IPS DF 4.7 (cell line): Measurements from ENCODE around the gene ADAM23.

ENCODE experiments used
- DNase-seq: peaks from one replicate; pipeline ENCODE4 v3.0.0-alpha.2; 2013; ENCODE audit warnings: low spot score; ENCODE audit errors: extremely low read depth

The ADAM23 gene

DNA sequence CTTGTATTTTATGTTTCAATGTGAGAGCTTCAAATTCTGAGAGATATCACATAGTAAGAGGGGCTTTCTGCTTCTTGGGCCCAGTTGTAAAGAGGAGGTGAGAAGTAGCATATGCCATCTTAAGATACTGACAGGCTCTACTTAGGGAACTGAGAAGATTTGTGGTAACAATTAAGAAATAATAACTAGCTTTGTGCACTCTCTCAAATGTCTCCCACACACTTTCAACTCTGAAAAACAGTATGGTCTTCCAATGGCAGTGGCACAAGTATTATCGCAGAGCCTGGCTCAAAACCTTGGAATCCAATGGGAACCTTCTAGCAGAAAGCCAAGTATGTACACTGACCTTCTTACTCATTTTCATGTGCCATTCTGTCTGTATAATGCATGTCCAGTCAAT is 118.6 kb downstream of the ADAM23 start:
- DNase-seq: no peak

DNA sequence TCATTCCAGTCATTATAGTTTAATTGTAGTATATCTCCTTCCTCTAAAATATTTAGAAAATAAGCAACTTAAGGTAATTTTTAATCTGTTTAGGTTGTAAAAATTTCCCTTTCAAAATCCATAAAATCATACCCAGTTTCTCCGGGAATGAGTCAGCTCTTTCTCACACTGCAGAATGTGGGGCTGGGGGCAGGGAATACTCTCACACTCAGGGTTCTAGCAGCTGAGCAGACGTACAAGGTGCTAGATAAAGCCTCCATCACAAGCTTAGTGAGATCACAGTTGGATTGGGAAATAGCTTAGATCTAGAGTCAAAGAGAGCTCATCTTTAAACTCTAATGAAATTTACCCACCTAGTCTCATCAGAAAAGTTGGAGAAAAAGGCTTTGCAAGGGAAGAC is 119.0 kb downstream of the ADAM23 start:
- DNase-seq: no peak

DNA sequence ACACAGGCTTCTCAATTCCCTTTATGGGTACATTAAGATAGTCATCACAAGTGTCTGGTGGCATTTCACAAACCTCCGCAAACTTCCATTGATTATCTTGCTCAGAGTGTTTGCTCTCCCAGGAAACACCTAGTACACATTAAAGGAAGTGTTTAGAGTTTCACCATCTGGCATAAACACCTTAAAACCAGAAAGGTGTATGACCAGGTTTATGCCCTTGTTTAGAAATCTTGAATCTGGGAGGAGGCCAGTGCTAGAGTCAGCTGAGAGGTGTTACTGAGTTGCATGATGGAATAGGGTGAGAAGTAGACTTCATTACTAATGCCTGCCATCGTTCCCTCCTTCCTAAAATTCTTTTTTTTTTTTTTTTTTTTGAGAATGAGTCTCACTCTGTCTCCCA is 120.0 kb downstream of the ADAM23 start:
- DNase-seq: no peak

DNA sequence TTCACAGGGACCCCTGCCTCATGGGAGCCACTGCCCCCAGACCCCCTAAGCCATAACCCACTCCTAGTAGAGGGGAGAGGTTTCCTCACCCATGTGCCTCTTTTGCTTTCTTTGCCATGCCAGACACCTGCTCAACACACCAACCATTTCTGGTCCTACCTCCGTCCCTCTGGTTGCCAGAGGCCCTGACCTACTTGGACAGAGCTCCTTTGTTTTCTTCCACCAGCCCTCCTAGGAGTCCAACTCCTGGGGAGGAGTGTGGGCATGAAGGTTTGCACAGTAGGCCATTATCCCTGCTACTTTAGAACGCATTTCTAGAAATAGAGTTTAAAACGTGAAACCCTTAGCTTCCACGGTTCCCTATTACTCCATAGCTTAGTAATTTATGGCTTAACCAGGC is 122.3 kb downstream of the ADAM23 start:
- no peak for DNase-seq

DNA sequence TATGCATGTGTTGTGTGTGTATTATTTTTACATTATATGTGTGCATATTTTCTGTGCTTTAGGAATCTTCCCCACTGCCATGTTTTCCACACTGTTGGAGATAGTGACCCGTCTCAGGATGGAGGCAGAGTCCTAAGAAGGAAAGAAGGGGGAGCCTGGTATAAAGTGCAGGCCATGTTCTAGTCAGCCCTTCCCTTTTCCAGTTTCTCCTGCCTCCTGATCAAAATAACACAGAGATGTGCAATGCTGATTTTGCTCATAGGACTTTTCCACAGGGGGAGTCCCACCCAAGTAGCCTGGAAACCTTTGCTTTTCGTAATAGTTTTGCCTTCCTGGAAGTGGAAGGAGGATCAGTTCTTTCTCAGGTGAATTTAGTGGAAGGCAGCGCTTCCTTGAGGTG is 126.1 kb downstream of the ADAM23 start:
- DNase-seq: no peak

DNA sequence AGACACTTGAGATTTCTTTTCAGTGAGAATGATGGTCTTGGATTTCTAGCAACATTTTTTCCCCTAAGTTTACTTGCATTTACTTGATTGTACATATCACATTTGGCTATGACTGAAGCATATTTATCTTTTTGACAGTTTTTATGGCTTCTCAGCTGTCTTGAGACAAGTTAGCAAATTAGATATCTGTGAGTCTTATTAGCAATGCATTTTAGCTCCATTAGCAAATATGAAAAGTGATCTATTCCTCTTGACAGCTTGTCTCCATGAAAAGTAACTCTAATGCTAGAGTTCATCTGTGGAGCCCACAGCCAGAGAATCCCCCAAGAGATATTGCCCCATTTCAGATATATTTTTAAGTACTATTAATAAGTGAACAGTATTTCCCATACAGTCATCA is 126.9 kb downstream of the ADAM23 start:
- no peak for DNase-seq

DNA sequence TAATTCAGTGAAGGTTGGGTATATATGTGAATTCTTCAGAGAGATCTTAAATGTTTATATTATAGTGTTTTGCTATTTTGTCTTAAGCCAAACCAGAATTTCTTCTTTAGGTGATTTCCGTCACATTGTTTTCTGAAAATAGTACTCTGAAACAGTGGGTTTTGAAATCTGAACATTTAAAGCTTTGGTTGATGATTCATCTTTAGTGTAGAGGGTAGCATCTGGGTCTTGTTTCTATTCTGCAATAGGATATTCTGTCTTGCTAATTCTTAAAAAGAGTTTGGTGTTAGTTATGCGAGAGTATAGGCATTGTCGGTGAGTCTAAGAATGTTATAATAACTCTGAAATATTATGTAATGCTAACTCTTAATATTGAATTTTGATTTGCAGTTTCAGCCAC is 129.4 kb downstream of the ADAM23 start:
- DNase-seq: no peak

DNA sequence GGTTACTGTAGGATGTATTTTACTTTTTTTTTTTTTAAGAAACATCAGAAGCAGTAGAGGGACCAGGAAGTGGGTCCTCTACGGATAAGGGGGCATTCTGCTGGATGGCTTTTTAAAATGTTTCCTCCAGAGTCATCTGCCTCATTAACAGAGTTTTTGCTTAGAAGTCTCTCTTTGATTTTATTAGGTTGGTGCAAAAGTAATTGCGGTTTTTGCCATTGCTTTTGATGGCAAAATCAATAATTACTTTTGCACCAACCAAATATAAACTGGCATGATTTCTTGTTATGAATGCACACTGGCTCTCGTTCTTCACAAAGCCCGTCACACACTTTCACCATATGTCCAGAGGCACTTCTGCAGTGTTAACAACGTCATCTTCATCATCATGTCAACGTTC is 130.5 kb downstream of the ADAM23 start:
- no peak for DNase-seq

DNA sequence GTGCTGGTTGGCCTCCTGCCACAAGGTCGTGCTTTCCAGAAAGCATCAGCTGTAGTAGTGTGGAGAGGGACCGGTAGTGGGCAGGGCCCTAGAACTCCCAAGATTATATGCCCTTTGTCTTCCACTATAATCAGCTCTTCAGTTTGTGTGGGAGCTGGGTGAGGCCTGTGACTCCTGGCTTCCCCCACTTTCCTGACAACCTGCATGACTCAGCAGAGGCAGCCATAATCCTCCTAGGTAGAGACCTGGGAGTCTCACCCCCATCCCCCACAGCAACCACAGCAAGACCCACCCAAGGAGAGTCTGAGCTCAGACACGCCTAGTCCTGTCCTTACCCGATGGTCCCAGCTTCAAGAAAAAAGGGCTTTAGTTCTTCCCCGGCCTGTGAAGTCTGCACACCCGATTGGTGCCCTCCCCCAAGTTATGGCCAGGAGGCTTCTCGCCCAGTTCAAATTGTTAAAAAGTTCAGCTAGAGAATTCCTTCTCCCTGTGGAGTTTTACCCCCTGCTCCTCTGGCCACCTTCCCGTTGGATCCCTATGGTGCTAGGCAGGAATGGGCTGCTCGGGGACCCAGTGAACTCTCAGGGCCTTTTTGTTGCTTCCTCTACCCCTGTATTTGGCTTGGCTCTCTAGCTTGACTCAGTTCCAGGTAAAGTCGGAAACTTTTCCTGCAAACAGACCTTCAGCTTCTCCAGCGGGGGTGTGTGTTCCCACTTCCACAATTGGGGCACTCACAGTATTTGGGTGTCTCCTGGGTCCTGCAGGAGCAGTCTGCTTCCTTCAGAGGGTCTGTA is 141.2 kb downstream of the ADAM23 start:
- no peak for DNase-seq

DNA sequence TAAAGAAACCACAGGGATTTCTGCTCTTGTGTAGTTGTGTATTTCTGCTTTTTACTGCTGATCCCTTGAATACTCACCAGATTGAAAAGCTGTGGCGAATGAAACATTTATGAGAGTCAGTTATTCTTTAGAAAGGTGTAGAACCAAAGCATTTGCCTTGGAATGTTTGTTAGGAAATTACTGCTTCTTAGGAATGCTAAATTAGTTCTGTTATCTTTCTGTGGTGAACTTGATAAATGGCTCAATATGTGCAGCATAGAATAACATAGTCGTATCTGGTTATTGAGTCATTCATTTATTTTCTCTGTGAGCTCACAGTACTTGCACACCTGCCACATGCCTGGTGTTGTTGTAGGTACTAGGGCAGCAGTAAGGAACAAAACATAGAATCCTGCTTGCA is 142.0 kb downstream of the ADAM23 start:
- DNase-seq: no peak

DNA sequence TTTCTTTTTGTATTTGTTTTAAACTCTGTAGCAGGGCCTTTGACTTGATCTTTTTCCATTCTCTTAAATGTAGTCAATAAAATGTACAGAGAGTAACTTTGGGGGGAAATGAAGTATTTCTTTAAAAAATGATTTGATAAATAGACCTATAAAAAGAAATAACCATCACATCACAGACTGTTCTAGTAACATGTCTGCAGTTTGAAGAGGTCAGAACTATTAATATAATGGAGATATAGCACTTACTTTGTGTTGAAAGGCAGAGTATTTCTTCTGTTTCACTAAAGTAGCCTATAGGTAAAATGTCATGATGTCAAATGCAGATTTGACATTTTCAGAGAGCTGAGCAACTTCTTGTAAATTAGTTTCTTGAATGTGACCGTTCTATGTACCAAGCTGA is 143.3 kb downstream of the ADAM23 start:
- DNase-seq: no peak

DNA sequence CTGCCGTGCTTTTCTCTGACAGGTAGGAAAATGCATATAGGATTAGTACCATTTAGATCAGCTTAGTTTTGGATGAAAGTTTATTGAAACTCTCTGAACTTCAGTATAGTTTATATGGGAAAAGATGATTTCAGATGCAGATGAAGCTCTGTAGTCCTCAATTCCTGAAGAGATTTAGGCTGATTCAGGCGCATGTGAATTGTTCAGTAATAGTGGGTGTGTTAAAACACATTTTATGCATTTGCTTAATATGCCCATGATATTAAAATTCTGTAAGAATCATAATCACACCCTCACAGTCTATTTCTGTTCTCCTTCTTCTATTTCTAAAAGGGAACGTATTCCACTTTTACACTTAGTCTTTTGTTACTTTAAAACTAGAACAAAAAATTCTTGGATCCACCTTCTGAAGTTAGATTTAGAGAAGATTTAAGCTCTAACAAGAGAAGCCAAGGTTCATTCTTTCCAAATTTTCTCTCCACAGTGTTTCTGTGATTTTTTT is 154.4 kb downstream of the ADAM23 start:
- no peak for DNase-seq

DNA sequence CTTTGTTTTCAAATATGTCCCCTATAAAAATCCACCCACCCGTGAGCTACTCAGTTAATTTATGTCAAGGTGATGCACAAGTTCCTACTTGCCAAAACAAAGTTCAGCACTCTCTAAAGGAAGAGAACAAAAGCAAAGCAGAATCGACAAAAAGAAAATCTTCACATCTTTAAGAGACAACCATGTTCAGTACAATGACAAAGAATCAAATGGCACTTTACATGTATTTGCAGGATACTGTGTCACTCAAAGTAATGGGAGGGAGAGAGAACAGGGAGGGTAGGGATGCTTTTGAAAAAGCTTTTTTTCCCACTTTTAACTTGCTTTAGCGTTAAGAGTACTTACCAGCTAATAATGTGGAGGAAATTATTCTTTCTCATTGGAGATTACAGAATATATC is 159.9 kb downstream of the ADAM23 start:
- no peak for DNase-seq

DNA sequence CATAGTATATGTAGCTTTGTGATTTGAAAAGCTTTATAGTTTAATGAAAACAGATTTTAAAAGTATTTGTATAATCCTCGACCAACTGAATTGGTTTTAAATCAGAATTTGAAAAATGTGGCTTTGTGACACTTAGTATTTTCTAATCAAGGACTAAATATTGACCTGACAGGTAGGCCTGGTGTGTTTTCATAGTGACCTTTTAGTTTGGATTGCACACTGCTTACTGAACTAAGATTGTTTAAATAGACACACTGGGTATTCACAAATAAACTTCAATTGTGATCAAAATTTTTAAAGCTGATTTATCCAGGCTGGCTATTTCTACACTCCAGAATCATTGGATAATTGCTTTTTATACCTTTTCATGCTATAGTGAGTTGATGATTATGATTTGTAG is 167.1 kb downstream of the ADAM23 start:
- no peak for DNase-seq

DNA sequence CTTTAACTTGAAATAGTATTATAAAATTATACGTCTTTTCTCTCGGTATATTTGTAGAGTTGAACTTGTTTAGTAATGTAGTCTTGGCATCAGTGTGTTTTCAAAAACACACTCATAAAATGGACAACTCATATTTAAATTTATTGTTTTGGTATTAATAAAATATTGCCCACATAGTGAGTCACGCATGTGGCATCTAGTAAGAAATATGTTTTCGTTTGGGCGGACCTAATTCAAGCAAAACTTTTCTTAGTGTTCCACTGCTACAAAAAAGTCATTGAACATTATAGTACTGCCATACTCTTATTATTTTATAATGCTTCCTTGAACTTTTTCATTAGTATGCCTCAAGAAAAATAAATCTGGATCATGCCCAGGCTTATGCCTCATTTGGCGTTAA is 167.9 kb downstream of the ADAM23 start:
- no peak for DNase-seq

DNA sequence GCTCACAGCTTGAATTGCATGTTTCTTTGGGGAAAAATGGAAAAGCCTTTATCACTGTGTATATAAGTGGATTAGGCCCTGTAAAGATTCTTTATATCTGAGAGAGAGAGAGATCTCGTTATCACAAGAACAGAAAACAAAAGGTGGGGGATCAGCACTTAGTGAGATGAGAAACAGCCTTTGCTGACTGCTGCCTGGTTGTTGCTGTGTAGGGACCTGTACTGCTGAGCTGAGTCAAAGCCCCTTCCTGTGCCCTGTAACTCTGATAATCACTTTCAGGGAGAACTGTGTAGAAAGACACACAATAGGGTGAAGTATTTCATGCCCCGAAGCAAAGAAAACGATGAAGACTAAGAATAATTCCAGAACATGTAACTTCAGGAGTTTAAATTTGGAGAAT is 168.4 kb downstream of the ADAM23 start:
- no peak for DNase-seq

DNA sequence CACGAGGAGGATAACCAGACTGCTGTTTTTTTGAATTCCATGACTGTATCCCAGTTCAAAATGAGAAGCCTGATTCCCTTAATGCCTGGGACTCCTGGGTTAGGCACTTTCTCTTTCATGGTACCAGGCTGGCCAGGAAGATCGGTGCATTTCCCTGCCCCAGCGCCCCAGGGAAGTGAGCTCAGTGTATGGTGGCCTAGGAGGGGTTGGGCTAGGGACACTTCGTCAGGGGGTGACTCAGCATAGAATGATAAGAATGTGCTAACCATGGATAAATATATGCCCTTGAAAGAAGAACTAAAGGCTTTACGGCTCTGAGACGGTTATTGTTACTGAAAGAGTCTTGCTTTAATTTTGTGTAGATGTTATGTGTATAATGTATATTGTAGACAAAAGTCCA is 171.5 kb downstream of the ADAM23 start:
- DNase-seq: no peak

DNA sequence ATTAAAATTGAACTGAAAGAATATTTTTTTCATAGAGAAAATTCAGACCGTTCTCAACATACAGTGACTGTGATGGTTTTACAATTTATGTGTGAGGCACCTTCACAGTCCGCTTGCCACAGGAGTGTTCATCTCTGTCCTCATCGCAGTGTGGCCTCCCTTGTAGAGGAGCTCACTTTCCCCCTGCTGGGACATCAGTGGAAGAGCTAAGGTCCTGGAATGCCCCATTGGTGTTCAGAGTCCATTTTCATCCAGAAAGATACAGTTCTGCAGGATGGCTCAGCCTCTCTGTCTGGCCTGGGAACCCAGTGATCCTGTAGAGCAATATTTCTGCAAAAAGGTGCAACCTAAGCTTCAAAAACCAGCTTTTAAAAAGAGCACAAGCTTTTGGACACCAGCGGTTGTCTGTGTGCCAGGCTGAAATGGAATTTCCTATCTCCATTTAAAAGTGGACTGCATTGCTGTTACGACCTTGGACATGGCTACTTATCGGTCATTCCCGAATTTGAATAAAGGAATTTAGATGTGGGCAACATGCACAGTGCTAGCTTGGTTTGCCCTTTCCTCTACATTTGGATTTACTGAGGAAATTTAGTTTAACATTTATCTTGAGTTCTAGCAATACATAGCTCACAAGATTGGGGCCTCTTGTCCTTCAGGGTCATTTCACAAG is 172.2 kb downstream of the ADAM23 start:
- DNase-seq: no peak

DNA sequence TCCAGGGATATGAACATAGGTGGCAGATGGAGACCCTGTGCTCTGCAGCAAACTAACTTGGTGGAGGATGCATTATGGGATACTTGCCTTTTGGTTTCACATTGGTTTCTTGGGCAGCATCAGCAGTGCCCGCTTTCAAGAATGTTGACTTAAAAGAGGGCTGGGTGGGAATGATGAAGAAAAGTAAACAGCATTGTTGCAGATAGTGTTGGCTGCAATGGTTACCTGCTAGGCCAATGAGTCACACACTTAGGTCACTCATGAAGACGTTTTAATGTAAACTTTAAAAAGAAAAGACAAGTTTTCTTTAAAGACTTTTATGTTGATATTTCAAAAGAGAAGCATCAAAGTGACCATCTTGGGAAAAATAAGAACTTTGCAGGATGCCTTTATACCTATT is 172.8 kb downstream of the ADAM23 start:
- no peak for DNase-seq

DNA sequence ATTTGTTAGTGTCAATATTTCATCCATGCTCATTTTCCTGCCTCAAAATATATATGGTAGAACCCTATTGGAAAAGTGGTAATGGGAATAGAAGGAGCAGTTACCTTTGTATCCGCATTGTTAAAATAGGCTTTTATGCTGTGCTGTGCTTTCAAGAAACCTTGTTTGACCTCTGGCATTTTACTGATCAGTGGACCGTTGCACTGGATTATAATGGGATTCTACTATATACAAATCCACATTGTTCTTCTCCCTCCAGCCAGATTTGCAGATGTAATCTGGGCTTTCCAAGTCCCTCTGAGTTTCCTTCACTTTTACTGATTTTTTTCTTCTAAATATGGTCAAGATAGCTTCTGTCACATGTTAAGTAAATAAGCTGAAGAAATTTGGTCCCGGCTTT is 175.7 kb downstream of the ADAM23 start:
- no peak for DNase-seq

DNA sequence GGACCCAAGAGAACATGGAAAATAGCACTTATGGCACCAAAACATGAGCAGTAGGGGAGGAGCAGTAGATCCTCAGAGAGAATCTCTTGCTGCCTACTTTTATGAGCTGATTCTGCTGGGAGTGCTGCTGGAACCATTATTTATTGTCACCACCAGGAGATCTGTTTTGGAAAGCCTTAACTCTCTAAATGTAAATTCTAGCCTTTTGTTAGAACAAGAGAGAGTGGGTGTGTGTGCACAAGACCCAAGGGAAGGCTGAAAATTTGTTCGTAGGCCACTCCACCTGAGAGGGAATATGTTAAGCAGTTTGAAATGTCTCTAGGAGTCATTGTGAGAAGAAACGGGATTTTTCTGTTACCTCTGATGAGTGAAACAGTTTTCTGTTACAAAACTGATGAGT is 182.8 kb downstream of the ADAM23 start:
- DNase-seq: no peak

DNA sequence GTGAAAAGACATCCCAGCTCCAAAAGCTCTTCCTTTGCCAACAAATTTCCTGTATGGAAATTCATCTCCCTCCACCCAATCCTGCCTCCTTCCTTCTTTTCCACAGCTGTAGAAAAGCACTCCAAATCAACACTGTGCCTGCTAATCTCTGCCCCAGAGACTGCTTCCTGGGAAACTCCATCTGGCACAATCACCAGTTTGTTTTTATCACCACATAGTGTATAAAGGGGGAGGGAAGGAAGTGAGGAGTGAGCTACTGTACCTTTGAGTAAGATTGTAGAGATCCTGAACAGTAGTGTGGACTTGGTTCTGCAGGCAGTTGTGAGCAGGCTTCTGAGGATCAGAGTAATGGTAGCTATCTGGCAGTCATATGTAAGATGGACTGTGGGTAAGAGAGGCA is 184.3 kb downstream of the ADAM23 start:
- DNase-seq: no peak

DNA sequence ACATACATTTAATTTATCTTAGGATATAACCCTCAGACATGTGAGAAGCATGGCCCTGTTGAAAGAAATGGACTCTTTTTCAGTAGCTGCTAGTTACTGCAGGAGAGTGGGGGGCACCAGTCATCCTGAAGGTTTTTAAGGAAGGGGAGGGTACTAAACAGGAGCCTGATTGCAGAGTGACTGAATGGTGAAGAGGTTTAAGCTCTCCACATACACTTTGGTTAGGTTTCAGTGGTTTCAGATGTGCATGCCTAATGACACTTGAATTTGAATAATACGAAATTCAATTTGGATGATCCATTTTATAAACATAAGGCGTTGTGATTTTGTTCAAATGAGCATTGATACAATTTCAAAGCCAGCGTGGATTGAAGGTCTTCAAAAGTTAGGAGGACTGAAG is 188.0 kb downstream of the ADAM23 start:
- DNase-seq: no peak
